Left forelimb (tissue), 1 donor: ENCODE data around the gene RGL1.

ENCODE experiments used
- DNase-seq: peaks from one replicate; pipeline ENCODE4 v3.0.0-alpha.2; 2018; ENCODE audit warnings: low spot score

Gene RGL1

GRCh38 chr1:183889095-183889494, 84.2 kb downstream of the RGL1 start:
- no peak for DNase-seq

GRCh38 chr1:183891158-183891856, 86.4 kb downstream of the RGL1 start:
- no peak for DNase-seq

GRCh38 chr1:183892351-183892793, 87.5 kb downstream of the RGL1 start:
- no peak for DNase-seq

GRCh38 chr1:183893561-183894289, 88.8 kb downstream of the RGL1 start:
- DNase-seq = no peak

GRCh38 chr1:183894290-183894565, 89.3 kb downstream of the RGL1 start:
- DNase-seq = no peak

GRCh38 chr1:183896466-183897048, 91.6 kb downstream of the RGL1 start:
- DNase-seq = no peak

GRCh38 chr1:183898001-183898396, 93.1 kb downstream of the RGL1 start:
- no peak for DNase-seq

- no peak for DNase-seq
Measured at GRCh38 chr1:183898610-183899009, 93.7 kb downstream of the RGL1 start.

- no peak for DNase-seq
Measured at GRCh38 chr1:183901748-183902330, 96.9 kb downstream of the RGL1 start.

- no peak for DNase-seq
Measured at GRCh38 chr1:183903101-183903500, 98.2 kb downstream of the RGL1 start.

GRCh38 chr1:183905508-183906113, 100.7 kb downstream of the RGL1 start:
- DNase-seq = no peak

GRCh38 chr1:183907070-183907469, 102.2 kb downstream of the RGL1 start:
- no peak for DNase-seq

GRCh38 chr1:183908079-183908478, 103.2 kb downstream of the RGL1 start:
- no peak for DNase-seq

GRCh38 chr1:183909672-183910071, 104.8 kb downstream of the RGL1 start:
- no peak for DNase-seq

GRCh38 chr1:183910845-183911244, 105.9 kb downstream of the RGL1 start:
- no peak for DNase-seq

- no peak for DNase-seq
Measured at GRCh38 chr1:183911285-183911684, 106.4 kb downstream of the RGL1 start.

GRCh38 chr1:183912265-183912886, 107.5 kb downstream of the RGL1 start:
- no peak for DNase-seq

- DNase-seq = no peak
Measured at GRCh38 chr1:183913567-183913993, 108.7 kb downstream of the RGL1 start.

GRCh38 chr1:183914276-183914675, 109.4 kb downstream of the RGL1 start:
- DNase-seq = no peak

- DNase-seq = no peak
Measured at GRCh38 chr1:183914891-183915290, 110.0 kb downstream of the RGL1 start.

GRCh38 chr1:183915625-183916510, 110.9 kb downstream of the RGL1 start:
- DNase-seq = peak; percentile 73
